ENCODE results near the gene SSR1.
"Not testable (repeated sequence)": the region's sequence is repeated elsewhere in the genome, so short reads cannot be mapped to it uniquely, and the experiment has no call there.

Gene SSR1

DNA sequence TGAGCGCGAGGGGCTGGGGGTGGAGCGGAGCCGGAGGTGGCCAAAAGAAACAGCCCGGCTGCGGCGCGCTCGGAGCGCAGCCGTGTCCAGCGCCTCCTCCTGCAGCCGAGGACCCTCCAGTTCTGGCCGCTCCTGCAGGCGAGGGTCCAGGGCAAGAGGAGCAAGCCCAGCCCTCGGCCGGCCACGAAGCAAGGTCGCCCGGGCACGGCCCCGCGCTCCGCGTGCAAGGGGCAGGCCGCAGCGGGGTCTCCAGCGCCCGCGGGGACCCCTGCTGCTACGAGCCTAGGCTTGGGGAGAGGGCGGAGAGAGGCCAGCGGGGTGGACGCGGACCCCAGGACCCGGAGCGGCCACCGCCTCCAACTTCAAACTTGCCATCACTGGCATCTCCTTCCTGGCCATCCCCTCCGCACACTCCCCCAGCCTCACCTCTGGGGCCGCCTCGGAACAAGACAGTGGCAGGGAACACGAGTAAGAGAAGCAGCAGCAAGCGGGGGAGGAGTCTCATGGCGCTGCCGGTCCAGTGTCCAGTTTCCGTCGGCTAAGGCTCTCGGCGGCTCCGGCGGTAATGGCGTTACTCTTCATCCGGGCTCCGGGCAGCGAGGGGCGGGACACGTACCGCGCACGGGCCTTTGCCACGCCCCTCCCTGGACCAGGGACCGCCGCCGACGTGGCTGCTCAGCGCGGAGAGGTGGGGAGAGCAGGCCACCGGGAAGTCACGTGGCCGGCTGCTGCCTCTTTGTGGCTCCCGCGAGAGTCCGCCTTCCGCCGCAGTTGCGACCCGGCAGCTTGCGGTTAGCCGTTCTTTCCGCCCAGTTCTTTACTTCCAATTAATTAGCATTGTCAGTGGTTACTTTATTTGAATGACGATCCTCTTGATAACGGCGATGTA, at the start of gene SSR1:
Gene SSR1 (minus strand): TSS at position 584 of the 889 bp plus-strand sequence. CDS start 79 bp downstream, at position 505.
- DNase-seq (ENCODE audit: low read depth), result peak; percentile 92

DNA sequence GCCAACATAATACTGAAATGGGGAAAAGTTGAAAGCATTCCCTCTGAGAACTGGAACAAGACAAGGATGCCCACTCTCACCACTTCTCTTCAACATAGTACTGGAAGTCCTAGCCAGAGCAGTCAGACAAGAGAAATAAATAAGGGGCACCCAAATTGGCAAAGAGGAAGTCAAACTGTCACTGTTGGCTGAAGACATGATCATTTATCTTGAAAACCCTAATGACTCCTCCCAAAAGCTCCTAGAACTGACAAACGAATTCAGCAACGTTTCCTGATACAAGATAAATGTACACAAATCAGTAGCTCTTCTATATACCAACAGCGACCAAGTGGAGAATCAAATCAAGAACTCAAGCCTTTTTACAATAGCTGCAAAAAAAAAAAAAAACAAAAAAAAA, 38.9 kb upstream of the SSR1 start:
- DNase-seq (ENCODE audit: low read depth), result not testable (repeated sequence)

DNA sequence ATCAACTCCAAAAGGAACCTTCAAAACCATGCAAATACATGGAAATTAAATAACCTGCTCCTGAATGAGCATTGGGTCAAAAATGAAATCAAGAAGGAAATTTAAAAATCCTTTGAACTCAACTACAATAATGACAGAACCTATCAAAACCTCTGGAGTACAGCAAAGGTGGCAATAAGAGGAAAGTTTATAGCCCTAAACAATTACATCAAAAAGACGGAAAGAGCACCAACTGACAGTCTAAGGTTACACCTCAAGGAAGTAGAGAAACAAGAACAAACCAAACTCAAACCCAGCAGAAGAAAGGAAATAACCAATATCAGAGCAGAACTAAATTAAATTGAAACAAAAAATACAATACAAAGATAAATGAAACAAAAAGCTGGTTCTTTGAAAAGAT, 37.6 kb upstream of the SSR1 start:
- DNase-seq (ENCODE audit: low read depth), result not testable (repeated sequence)

GRCh38 chr6:7347551-7347997, 34.6 kb upstream of the SSR1 start:
- DNase-seq (ENCODE audit: low read depth), result not testable (repeated sequence)

GRCh38 chr6:7344773-7345450, 31.9 kb upstream of the SSR1 start:
- DNase-seq (ENCODE audit: low read depth), result not testable (repeated sequence)

- DNase-seq (ENCODE audit: low read depth), result no peak
Observed at GRCh38 chr6:7343546-7344475, 30.8 kb upstream of the SSR1 start.

GRCh38 chr6:7341989-7342742, 29.2 kb upstream of the SSR1 start:
- no peak for DNase-seq (ENCODE audit: low read depth)

DNA sequence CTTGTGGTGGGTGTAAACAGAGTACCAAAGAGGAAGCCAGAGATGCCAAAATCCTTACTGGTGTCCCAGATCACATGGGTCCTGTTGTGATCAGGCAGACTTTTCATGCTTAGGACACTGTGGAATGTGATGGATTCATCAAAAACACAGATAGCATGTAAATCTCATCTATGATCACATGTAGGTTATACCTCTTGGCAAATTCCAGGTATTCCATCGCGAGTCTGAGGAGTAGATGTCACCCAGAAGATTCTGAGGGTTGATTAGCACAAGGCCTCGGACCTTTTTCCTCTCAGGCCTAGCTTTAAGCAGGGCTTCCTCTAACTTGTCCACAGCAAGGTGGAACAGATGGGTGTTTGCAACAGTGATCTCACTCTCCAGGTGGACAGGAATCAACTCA, 28.3 kb upstream of the SSR1 start:
- DNase-seq (ENCODE audit: low read depth), result no peak

DNA sequence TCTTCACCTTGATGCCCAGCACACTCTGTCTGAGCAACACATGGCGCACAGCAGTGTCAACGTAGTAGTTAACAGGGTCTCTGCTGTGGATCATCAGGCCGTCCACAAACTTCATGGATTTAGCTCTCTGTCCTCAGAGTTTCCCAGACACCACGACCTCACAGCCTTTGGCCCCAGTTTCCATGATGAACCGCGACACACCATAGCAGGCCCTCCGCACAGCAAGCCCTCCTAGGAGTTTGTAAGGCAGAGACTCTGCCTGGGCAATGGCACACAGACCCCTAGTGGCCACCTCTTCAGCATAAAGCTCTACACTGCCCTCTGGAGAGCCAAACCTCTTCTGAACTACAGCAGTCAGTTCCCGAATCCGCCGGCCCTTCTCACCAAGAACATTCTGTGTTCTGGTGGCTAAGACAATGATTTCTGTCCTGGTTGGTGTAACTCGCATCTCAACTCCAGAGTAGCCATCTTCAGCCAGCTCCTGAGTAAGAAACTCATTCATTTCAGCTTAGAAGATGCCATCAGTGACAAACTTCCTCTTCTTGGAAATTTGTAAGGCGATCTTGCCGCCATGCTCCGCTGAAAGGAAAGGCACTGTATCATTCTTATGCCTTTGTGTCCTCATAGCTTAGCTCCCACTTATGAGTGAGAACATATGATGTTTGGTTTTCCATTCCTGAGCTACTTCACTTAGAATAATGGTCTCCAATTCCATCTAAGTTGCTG, 26.2 kb upstream of the SSR1 start:
- not testable (repeated sequence) for DNase-seq (ENCODE audit: low read depth)

DNA sequence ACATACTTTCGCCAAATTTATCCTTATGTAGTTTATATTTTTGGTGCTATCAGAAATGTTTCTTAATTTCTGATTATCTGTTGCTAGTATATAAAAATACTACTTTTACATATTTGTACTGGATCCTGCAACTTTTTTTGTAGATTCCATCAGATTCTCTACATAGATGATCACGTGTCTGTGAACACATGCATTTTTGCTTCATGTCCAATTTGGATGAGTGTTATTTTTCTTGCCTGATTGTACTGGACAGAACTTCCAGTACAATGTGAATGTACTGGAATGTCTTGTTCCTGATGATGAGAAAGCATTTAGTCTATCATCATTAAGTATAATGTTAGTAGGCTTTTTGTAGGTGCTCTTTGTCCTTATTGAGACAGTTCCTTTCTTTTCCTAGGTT, 25.0 kb upstream of the SSR1 start:
- no peak for DNase-seq (ENCODE audit: low read depth)

GRCh38 chr6:7335519-7335918, 22.5 kb upstream of the SSR1 start:
- no peak for DNase-seq (ENCODE audit: low read depth)

DNA sequence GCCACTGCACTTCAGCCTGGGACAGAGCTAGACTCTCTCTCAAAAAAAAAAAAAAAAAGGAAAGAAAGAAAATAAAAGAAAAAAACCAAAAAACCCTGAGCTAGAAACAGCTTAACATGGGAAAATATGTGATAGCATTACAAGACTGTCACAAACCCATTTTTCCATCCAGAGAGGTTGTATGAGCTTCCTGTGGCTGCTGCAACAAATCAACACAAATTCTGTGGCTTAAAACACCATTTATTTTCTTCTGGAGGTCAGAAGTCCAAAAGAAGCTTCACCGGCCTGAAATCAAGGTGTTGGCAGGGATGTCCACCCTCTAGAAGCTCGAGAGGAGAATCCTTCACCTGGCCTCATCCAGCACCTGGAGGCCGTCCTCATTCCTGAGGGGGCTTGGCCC, 21.7 kb upstream of the SSR1 start:
- DNase-seq (ENCODE audit: low read depth), result no peak

DNA sequence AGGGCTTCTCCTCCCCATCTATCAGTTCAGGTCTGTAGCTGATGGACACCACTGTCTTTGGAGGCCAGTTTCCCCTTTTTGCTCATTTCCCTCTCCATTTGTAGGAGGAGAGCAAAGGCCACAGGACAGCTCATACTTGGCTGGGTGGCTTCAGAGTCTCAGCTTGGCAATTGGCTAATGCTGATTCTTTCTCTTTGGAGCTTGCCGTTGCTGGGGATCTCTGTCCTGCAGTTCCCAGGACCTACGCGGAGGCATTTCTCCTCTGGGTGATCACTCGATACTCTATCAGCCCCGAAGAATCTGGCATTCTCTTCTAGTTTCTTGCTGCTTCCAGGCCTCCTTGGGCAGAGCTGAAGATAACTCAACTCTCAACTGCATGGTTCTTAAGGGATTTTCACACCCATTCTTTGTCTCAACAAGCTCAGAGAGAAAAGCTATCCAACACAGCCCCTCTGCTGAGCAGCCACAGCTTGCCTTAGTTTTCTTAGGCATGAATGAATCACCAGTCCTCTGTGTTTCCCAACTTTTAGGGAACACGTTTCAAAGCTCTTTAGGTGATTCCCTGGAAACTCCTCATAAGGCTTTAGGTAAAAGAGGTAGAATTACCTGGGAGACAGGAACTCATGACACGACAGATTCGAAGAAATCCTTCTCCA, 19.2 kb upstream of the SSR1 start:
- DNase-seq (ENCODE audit: low read depth), result peak; percentile 25

DNA sequence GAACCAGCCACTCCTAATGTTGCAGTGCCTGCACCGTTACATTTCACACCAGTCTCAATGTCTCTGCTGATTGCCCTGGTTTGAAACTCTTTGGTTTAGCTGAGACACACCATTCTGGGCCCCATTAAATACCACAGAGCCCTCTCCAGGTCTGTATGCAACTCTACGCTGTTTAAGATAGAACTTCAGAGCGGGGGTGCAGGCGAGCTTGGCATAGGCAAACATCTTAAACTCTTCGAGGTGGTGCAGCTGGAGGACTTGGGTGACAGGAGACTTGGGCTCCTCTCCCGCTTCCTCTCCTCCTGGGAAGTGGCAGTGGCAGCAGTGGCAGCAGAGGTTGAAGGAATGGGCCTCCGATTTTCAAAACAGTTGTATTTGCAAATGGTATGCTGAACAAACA, 18.5 kb upstream of the SSR1 start:
- DNase-seq (ENCODE audit: low read depth), result no peak

DNA sequence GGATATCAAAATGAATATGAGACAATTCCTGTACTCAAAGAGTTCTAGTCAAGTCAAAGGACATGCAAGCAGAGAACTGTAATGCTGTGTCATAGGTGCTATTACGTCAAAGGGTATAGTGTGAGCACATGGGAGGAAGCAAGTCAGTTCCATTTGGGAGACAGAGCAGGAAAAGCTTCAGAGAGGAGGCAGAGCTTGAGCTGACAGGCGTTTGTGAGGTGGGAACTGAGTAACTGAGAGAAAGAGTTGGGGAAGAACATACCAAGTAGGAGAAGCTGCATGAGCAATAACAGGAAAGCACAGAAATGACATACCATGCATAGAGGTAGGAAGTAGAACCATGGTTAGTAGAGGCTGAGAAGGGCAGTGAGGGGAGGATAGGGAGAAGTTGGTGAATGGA, 15.2 kb upstream of the SSR1 start:
- DNase-seq (ENCODE audit: low read depth), result no peak

- no peak for DNase-seq (ENCODE audit: low read depth)
Observed at GRCh38 chr6:7325750-7326149, 12.8 kb upstream of the SSR1 start.

DNA sequence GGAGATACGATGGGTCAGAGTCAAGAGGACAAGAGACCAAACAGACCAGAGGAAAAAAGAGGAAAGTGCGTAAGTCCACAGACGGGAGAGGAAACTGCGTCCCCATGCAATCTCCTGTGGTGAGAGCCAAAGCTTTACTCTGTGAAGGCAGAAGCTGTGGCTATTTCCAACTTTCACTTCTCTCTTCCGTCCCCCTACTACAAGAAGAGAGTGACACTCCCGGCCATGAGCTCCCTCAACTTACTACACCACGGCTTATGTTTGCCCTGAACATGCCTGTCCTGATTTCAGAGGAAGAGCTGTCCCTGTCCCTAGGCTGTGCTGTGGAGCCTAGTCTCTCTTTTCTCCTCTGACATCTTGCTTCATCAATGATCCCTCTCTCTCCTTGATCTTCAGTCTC, 11.5 kb upstream of the SSR1 start:
- no peak for DNase-seq (ENCODE audit: low read depth)

- DNase-seq (ENCODE audit: low read depth), result no peak
Observed at GRCh38 chr6:7323074-7323473, 10.1 kb upstream of the SSR1 start.

DNA sequence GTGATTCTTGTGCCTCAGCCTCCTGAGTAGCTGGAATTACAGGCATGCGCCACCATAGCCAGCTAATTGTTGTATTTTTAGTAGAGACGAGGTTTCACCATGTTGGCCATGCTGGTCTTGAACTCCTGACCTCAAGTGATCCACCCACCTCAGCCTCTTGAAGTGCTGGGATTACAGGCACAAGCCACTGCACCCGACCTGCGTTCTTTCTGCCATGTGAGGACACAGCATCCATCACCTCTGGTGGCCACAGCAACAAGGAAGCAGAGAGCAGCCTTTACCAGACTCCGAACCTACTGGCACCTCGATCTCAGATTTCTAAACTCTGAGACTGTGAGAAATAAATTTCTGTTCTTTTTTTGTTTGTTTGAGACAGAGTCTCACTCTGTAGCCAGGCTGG, 8.9 kb upstream of the SSR1 start:
- DNase-seq (ENCODE audit: low read depth), result not testable (repeated sequence)

- DNase-seq (ENCODE audit: low read depth), result not testable (repeated sequence)
Observed at GRCh38 chr6:7319406-7319805, 6.4 kb upstream of the SSR1 start.

Data from stromal cell of bone marrow (primary cell).